Fibroblast of gingiva (primary cell): ENCODE measurements around the gene ATP8A2.
A peak's percentile ranks its signal among the peaks of the same experiment; 100 is the strongest.
"Not testable (repeated sequence)": the region's sequence is repeated elsewhere in the genome, so short reads cannot be mapped to it uniquely, and the experiment has no call there.

Experiments used
- DNase-seq: peaks from one replicate; pipeline ENCODE4 v3.0.0-alpha.2; 2011; ENCODE audit warnings: low read depth

The ATP8A2 gene

GRCh38 chr13:25807562-25807961 lies 435.8 kb downstream of the ATP8A2 start:
- no peak for DNase-seq

- DNase-seq = no peak
Observed at GRCh38 chr13:25811506-25811905, 439.7 kb downstream of the ATP8A2 start.

- DNase-seq = no peak
Observed at GRCh38 chr13:25816239-25816638, 444.5 kb downstream of the ATP8A2 start.

- peak; percentile 13 for DNase-seq
Observed at GRCh38 chr13:25819856-25820530, 448.2 kb downstream of the ATP8A2 start.

- DNase-seq = no peak
Observed at GRCh38 chr13:25821776-25822175, 450.0 kb downstream of the ATP8A2 start.

- not testable (repeated sequence) for DNase-seq
Observed at GRCh38 chr13:25827221-25827620, 455.4 kb downstream of the ATP8A2 start.

- DNase-seq = no peak
Observed at GRCh38 chr13:25827831-25828465, 456.2 kb downstream of the ATP8A2 start.

- no peak for DNase-seq
Observed at GRCh38 chr13:25833761-25834160, 462.0 kb downstream of the ATP8A2 start.

GRCh38 chr13:25836574-25837336 lies 465.0 kb downstream of the ATP8A2 start:
- no peak for DNase-seq

GRCh38 chr13:25839371-25839770 lies 467.6 kb downstream of the ATP8A2 start:
- DNase-seq = no peak

- DNase-seq = no peak
Observed at GRCh38 chr13:25840261-25840660, 468.5 kb downstream of the ATP8A2 start.

- DNase-seq = no peak
Observed at GRCh38 chr13:25840931-25841330, 469.2 kb downstream of the ATP8A2 start.

- DNase-seq = no peak
Observed at GRCh38 chr13:25843692-25844091, 471.9 kb downstream of the ATP8A2 start.

GRCh38 chr13:25844559-25845434 lies 473.0 kb downstream of the ATP8A2 start:
- DNase-seq = peak; percentile 7

GRCh38 chr13:25846222-25846984 lies 474.6 kb downstream of the ATP8A2 start:
- DNase-seq = no peak

- DNase-seq = no peak
Observed at GRCh38 chr13:25847145-25847544, 475.4 kb downstream of the ATP8A2 start.

- DNase-seq = no peak
Observed at GRCh38 chr13:25847635-25848626, 476.2 kb downstream of the ATP8A2 start.

- no peak for DNase-seq
Observed at GRCh38 chr13:25848812-25849745, 477.3 kb downstream of the ATP8A2 start.

- DNase-seq = no peak
Observed at GRCh38 chr13:25857830-25858229, 486.1 kb downstream of the ATP8A2 start.
